Tibial artery (tissue), 4 donors: ENCODE data around the gene ZNF385D.
A peak's percentile ranks its signal among the peaks of the same experiment; 100 is the strongest.

ENCODE experiments used
- DNase-seq, 2 donors: peaks; one replicate each; pipeline ENCODE4 v3.0.0-alpha.2; 2019
- H3K27ac ChIP-seq, 2 donors: fragments of 200-600 bp; sonication (generic) in 1 of 2; 1 replicate in 1 of 2; 2 replicates in 1 of 2; pipeline ENCODE4 v1.5.1; 2018 to 2019; ENCODE audit warnings: mild to moderate bottlenecking in 1 of 2
- H3K27me3 ChIP-seq, 2 donors: fragments of 200-600 bp; sonication (generic) in 1 of 2; one replicate each; pipeline versions ENCODE4 v1.5.1 to v1.6.0; 2016 to 2019
- H3K36me3 ChIP-seq, 3 donors: fragments of 200-600 bp; sonication (generic) in 2 of 3; one replicate each; pipeline ENCODE4 v1.5.1; 2016 to 2019; ENCODE audit warnings: mild to moderate bottlenecking in 2 of 3
- H3K4me1 ChIP-seq, 4 donors: fragments of 200-600 bp; sonication (generic) in 2 of 4; 1 replicate in 3 of 4; 2 replicates in 1 of 4; pipeline ENCODE4 v1.5.1; 2016 to 2019
- H3K4me3 ChIP-seq, 2 donors: fragments of 200-600 bp; sonication (generic) in 1 of 2; 1 replicate in 1 of 2; 2 replicates in 1 of 2; pipeline ENCODE4 v1.5.1; 2018 to 2019; ENCODE audit warnings: mild to moderate bottlenecking in 2 of 2
- H3K9me3 ChIP-seq, 3 donors: fragments of 200-600 bp; sonication (generic) in 1 of 3; one replicate each; pipeline ENCODE4 v1.5.1; 2016 to 2019
- intact Hi-C: fragments of 100-400 bp; cut with DNase I; formaldehyde crosslinking; loops from one replicate; pipeline ENCODE4 v1.15.0; 2023; ENCODE audit warnings: low total_unique reads
- TF ChIP-seq, protein P1 (sequence below), 2 experiments: fragments of 200-600 bp in 1 of 2; fragments of 450-650 bp in 1 of 2; IDR thresholded peaks; one replicate each; pipeline ENCODE4 v1.5.1; 2017 to 2019; ENCODE audit warnings: antibody characterized with exemption in 2 of 2, mild to moderate bottlenecking in 1 of 2, moderate library complexity in 1 of 2

Gene ZNF385D

DNA sequence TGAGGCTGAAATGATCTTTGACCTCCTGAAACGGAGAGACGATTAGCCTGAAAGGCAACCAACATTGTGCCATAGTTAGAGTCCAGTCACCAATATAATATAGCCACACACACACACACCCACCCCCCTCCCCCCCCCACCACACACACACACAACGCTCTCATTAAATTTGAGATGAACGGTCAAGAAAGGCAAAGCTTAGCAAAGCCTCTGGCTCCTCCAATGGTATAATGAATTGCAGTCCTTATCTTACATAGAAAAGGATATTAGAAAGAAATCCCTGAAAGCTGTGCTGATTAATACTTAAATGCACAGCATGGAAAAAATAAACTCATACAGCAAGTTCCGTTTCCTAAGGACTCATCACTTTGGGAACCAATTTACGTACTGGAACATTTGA, 876 bp upstream of the ZNF385D start:
- Histone ChIP-seq H3K36me3 (no peaks in the 10 kb centered on the region), H3K4me3 (peak overlapping the region; percentile 62 to 75), H3K9me3 (no peaks in the 10 kb centered on the region), H3K27ac (peak overlapping the region; percentile 75 to 85), H3K4me1 (peaks cover 0 to 39% (median 8%) of the 10 kb centered on the region in 4 donors), H3K27me3 (no peaks in the 10 kb centered on the region)
- DNase-seq = no peak
- intact Hi-C loops = loop anchor here (5.0 kb wide), 1 partner anchor 145 kb away; no protein-coding TSS in a partner anchor
- TF ChIP-seq, protein P1, sequence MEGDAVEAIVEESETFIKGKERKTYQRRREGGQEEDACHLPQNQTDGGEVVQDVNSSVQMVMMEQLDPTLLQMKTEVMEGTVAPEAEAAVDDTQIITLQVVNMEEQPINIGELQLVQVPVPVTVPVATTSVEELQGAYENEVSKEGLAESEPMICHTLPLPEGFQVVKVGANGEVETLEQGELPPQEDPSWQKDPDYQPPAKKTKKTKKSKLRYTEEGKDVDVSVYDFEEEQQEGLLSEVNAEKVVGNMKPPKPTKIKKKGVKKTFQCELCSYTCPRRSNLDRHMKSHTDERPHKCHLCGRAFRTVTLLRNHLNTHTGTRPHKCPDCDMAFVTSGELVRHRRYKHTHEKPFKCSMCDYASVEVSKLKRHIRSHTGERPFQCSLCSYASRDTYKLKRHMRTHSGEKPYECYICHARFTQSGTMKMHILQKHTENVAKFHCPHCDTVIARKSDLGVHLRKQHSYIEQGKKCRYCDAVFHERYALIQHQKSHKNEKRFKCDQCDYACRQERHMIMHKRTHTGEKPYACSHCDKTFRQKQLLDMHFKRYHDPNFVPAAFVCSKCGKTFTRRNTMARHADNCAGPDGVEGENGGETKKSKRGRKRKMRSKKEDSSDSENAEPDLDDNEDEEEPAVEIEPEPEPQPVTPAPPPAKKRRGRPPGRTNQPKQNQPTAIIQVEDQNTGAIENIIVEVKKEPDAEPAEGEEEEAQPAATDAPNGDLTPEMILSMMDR (IDR thresholded peaks at IDR 0.05) = no peak

DNA sequence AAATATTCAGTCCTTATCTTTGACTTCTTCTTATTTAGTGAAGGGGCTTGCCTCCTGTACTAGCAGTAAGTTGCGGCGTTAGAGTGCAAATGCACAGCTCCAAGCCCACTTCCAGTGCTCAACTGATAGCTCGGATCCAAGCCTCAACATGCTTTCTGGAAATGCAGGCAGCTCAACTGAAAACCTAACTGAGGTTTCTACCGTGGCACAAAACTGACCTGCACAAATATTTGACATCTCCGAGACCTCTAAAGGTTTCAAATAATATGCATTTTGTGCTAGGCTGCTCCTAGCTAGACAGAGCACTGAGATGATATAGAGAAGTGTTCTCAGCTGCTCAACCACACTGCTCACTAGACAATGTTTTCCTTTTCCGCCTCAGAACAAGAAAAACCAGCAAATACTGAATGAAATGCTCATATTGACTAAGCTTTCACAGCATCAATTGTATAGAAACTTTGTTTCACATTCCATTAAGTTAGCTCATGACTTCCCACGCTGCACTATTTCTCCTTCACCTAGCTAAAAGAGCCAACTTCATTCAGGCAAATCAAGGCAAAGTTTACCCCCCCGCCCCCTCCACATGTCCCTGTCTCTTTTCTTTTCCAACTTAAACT, 822 bp downstream of the ZNF385D start:
- intact Hi-C loops = loop anchor here (5.0 kb wide), 1 partner anchor 147 kb away; no protein-coding TSS in a partner anchor
- TF ChIP-seq, protein P1 (IDR thresholded peaks at IDR 0.05) = no peak
- H3K27ac ChIP-seq = peak overlapping the region; percentile 75 to 85

DNA sequence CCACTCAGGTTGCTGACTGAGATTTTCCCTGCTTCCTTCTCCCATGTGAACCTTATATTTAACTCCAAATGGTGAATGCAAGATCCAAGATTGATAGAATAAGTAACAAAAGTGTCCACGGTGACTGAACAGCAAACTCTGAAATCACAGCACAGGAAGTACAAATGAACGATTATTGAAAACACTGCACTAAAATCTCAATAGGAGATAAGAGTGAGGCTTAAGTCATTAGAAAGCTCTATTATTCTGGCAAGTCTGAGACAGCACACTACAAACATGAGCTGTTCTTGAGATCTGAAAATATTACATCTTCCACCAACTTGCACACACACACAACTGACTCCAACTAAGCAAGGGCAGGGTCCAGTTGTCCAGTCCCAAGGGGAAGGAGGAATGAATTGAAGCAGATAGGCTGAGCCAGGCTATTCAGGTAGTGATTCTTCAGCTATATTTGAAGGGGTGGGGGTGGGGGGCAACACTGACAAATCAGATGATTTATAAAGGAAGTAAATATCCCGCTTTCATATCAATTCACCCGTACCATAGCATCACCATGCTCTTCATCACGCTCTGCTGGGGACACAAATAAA, 2.9 kb downstream of the ZNF385D start:
- TF ChIP-seq, protein P1 (IDR thresholded peaks at IDR 0.05) = no peak
- Histone ChIP-seq H3K36me3 (no peaks in the 10 kb centered on the region), H3K4me3 (peak overlapping the region; percentile 62 to 75), H3K27ac (peak overlapping the region; percentile 43 to 49), H3K9me3 (no peaks in the 10 kb centered on the region), H3K27me3 (no peaks in the 10 kb centered on the region), H3K4me1 (peaks cover 0 to 67% (median 14%) of the 10 kb centered on the region in 4 donors)
- intact Hi-C loops = no loop called here
- no peak for DNase-seq

More for the DNA sequence above, 822 bp downstream of the ZNF385D start:
- H3K4me3 ChIP-seq = peak overlapping the region; percentile 62 to 75
- H3K36me3 ChIP-seq = no peaks in the 10 kb centered on the region
- H3K9me3 ChIP-seq = no peaks in the 10 kb centered on the region
- no peak for DNase-seq
- peaks cover 0 to 54% (median 11%) of the 10 kb centered on the region in 4 donors for H3K4me1 ChIP-seq
- no peaks in the 10 kb centered on the region for H3K27me3 ChIP-seq

DNA sequence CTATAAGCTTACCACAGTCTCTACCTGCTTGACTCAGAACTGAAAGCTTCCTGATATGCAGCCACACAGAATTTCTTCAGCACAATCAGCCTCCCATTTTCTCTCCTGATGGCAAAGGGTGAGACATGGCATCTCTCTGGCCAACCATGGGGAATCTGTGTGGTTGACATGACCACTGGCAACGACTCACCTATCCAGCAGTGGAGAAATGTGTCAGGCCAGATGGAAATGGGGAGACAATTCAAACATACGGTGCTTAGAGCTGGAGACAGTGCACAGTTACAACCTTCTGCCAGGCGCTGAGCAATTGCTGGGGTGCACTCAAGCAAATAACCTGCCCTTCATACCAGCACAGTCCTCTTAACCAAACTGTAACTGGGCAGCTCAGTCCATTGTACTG, 3.6 kb downstream of the ZNF385D start:
- H3K36me3 ChIP-seq = no peaks in the 10 kb centered on the region
- H3K4me1 ChIP-seq = peaks cover 0 to 64% (median 14%) of the 10 kb centered on the region in 4 donors
- no peak for DNase-seq
- no peaks in the 10 kb centered on the region for H3K9me3 ChIP-seq
- no peaks in the 10 kb centered on the region for H3K27me3 ChIP-seq
- intact Hi-C loops = no loop called here
- H3K27ac ChIP-seq = peak overlapping the region; percentile 43 to 49
- TF ChIP-seq, protein P1 (IDR thresholded peaks at IDR 0.05) = no peak
- H3K4me3 ChIP-seq = peak overlapping the region; percentile 62 to 75

DNA sequence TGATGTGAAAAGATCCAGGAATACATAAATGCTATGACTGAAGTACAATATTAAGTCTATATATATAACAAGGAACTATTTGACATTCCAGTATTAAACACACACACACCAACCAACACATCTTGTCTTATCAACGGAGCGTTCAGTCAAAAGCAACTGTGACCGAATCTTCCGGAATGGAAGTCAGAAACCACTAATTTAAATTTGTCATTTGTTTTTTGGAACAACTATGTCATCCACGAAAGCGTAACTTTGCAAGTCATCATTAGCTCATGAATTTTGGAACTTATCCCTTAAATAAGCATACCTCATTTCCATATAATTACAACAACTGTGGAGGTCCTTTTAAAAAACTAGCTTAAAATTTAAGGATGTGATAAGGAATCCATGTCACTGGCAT, 5.0 kb downstream of the ZNF385D start:
- peaks cover 0 to 60% (median 13%) of the 10 kb centered on the region in 4 donors for H3K4me1 ChIP-seq
- H3K4me3 ChIP-seq = peak overlapping the region; percentile 8 to 75
- intact Hi-C loops = no loop called here

More for the DNA sequence above, 5.0 kb downstream of the ZNF385D start:
- Histone ChIP-seq H3K27ac (peak overlapping the region; percentile 43 to 49), H3K27me3 (no peaks in the 10 kb centered on the region), H3K36me3 (no peaks in the 10 kb centered on the region), H3K9me3 (no peaks in the 10 kb centered on the region)
- TF ChIP-seq, protein P1 (IDR thresholded peaks at IDR 0.05) = no peak
- DNase-seq = no peak
